Testis (tissue), 2 donors: ENCODE measurements around the gene RNF186.

ENCODE experiments used
- CTCF ChIP-seq, 3 experiments: fragments of 450-650 bp in 2 of 3; fragments of 200-600 bp in 1 of 3; sonication (generic) in 1 of 3; IDR thresholded peaks; one replicate each; pipeline ENCODE4 v1.5.1; 2016 to 2019; ENCODE audit warnings: antibody characterized with exemption in 3 of 3, mild to moderate bottlenecking in 2 of 3, moderate library complexity in 1 of 3
- POLR2A ChIP-seq: fragments of 450-650 bp; IDR thresholded peaks from one replicate; pipeline ENCODE4 v1.6.1; 2017; ENCODE audit warnings: antibody characterized with exemption, mild to moderate bottlenecking, moderate library complexity

GRCh38 chr1:19809044-19809750 lies 5.9 kb downstream of the RNF186 start:
- TF ChIP-seq CTCF (IDR thresholded peaks at IDR 0.05) = no peak
- TF ChIP-seq POLR2A = no peak
